GM12891 (cell line): ENCODE measurements around the gene HOXA3.

Source experiments
- DNase-seq: peaks from one replicate; pipeline ENCODE4 v3.0.0; 2011; ENCODE audit warnings: low spot score; ENCODE audit not compliant: insufficient read length
- FAIRE-seq: peaks from 2 replicates; lab custom pipeline; 2011; peaks lifted over from hg19 to GRCh38; lab: Jason Lieb, UNC
- PAX5 ChIP-seq: IDR thresholded peaks from 2 replicates; pipeline ENCODE4 v1.6.1; 2011; ENCODE audit warnings: low read length, moderate library complexity, mild to moderate bottlenecking; ENCODE audit not compliant: insufficient read depth, severe bottlenecking
- POLR2A ChIP-seq: IDR thresholded peaks from 2 replicates; pipeline ENCODE4 v1.6.1; 2011; ENCODE audit warnings: low read depth, low read length, control low read depth
- POLR2AphosphoS5 ChIP-seq: IDR thresholded peaks from 2 replicates; pipeline ENCODE4 v1.6.1; 2011; ENCODE audit warnings: low read depth, low read length, control low read depth
- POU2F2 ChIP-seq: IDR thresholded peaks from 2 replicates; pipeline ENCODE4 v1.6.1; 2011; ENCODE audit warnings: low read depth, mild to moderate bottlenecking, control low read depth, low read length, moderate library complexity
- SPI1 ChIP-seq: IDR thresholded peaks from 2 replicates; pipeline ENCODE4 v1.6.1; 2011; ENCODE audit warnings: low read depth, low read length, control low read depth
- TAF1 ChIP-seq: IDR thresholded peaks from 2 replicates; pipeline ENCODE4 v1.6.1; 2011; ENCODE audit warnings: low read depth, low read length, control low read depth

The HOXA3 gene

DNA sequence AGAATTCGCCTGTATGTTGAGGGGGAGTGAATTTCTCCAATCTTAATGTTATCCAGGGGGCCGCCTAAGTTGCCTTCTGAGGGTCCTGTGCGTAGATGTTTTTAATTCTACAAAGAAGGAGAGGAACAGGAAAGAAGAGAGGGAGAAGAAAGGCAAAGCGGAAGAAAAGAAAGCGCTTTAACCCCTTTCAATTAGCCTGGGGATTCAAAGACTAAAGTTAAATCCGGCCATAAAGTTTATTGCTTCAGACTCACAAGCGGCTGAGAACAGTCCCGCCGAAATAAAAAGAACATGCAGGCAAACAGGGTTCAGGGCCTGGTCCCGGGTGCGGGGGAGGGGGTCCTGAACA is 13.4 kb downstream of the HOXA3 start:
- TF ChIP-seq POU2F2: no peak
- no peak for TF ChIP-seq PAX5
- no peak for TF ChIP-seq TAF1
- TF ChIP-seq POLR2A: no peak
- TF ChIP-seq SPI1: no peak
- no peak for TF ChIP-seq POLR2AphosphoS5
- DNase-seq: no peak
- FAIRE-seq: no peak

DNA sequence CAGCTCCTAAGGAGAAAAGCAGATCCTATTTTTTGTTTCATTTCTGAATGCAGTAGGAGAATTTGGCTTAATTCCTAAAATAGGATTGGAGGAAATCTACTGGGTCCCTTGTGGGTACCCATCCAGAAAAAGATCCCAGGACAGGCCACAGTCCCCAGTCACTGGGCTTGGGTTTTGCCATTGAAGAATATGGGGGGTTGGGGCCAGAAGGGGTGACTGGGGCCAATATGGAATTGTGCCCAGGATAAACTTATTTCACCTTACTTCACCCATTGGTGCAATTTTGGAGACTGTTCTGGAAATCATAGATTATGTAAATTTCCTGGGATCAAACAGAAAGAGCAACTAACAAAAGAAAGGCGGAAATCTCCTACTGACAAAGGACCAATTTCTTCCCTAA is 13.9 kb downstream of the HOXA3 start:
- FAIRE-seq (no peak), DNase-seq (no peak)
- TF ChIP-seq PAX5: no peak
- no peak for TF ChIP-seq TAF1
- no peak for TF ChIP-seq POLR2AphosphoS5

DNA sequence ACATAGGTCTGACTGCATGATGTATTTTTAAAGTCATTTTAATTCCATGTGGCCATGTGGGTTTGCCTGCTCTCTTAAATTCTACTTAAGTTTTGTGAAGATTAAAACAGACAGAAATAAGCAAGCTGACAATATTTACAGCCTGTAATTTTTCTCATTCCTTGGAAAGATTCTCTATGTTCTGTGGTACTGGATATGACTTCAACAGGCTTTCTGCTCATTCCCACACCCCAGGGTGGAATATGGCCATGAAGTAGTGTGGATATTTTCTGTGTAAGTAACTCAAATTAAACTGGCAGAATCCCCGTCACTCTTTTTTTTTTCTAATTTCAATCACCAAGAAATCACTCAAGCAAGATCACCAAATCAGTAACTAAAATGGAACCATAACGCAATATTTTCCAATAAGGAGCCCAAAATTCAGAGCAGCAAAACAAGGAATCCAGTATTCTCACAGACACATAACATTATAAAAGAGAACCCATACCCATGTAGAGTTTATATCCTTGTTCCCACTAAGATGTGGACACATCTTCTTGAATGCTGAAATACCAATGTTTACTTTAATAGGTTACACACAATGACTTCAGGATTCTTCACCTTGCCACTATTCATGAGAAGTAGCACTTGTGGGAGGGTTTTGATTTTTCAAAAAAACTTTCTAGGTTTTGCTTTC is 14.6 kb downstream of the HOXA3 start:
- no peak for DNase-seq
- FAIRE-seq: no peak
- TF ChIP-seq POLR2A: no peak
- TF ChIP-seq SPI1: no peak
- TF ChIP-seq TAF1: no peak

DNA sequence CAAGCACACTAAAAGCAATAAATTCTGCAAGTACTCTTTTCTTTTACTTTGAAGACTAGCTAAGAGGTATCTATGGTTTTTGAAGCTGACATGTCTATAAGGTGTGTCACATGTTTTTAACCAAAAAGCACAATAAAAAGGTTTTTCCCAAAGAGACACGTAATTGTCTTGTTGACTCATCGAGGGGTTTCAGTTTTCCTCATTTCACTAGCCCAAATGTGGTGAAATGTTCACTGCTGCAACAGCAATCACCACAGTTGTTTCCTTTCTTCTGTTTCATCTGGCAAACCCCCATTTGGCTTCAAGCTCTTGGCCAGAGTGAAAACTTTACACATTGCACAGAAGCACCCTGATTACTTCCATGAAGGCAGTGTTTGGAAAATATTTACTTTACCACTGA is 18.0 kb downstream of the HOXA3 start:
- FAIRE-seq: no peak
- no peak for DNase-seq
- TF ChIP-seq SPI1 (no peak), TAF1 (no peak), POLR2AphosphoS5 (no peak)

DNA sequence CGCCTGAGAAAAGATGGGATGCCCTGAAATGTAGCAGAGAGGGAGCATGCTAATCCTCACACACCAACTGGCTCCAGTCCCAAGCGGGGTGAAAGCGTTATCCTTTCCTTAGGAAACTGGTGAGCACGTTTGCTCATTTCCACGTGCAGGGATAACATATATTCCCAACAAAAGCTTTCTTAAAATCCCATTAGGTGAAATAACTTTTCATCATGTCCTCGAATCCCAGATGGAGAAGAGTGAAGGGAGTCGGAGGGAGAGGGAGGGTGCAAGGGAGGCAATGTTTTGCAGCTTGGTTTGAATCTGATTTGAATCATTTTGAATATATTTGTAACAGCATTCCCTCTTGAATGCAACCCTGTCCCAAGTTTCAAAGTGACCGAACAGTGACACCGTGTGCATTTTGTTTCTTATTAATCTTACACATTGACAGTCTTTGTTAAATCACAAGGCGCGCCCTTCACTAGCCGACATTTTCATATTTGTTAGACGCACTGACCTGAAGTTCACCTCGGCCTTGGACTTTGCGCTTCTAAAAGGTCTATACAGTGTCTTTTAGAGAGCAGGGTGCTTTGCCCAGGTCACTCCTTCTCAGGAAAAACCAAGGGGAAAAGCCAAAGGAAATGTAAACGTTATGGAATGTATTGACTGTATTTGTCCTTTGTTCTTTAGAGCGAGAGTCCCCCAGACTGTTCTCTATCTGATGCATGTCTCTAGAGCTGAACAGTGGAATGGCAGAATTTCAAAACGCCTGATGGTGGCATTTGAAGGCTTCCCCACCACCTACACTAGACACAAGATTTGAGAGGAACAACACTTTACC is 18.8 kb downstream of the HOXA3 start:
- DNase-seq (no peak), FAIRE-seq (no peak)

DNA sequence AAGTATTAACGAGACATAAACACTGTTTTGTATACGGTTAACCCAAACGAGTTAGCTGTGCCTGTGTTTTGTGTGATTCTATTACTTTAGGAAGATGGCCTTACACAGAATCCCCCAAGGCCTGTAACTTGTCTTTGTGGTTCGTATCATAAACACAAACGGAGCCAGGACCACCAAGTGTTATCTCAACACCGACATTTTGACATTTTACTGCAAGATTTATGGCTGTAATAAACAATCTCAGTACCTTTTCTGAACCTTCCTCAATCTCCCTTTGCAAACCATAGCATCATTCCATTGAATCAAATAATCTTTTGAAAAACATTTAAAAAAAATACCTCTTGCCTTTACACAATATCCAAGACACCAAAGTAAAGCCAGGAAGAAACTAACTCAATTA is 19.4 kb downstream of the HOXA3 start:
- TF ChIP-seq SPI1: no peak
- TF ChIP-seq POLR2AphosphoS5: no peak
- TF ChIP-seq POLR2A: no peak
- no peak for TF ChIP-seq TAF1
- TF ChIP-seq POU2F2: no peak
- DNase-seq (no peak), FAIRE-seq (no peak)

More for the DNA sequence above, 18.8 kb downstream of the HOXA3 start:
- no peak for TF ChIP-seq POU2F2
- TF ChIP-seq TAF1: no peak
- TF ChIP-seq PAX5: no peak
- no peak for TF ChIP-seq POLR2AphosphoS5
- no peak for TF ChIP-seq SPI1
- no peak for TF ChIP-seq POLR2A

DNA sequence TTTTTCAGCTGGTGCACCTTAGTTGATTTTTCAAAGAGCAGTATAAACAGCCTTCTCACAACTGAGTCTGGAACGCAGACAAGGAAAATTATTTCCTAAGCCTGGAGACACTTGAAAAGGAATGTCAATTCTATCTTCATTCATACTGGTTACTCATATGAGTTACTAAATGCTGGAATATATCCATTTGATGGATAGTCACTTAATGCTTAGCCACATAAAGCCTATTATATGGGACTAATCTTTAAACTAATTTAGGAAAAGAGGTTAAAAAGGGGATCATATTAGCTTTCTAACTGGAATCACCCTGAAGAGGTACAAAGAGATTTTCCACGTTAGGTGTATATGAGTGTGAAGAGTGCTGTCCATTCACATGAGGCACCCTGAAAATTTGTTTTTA is 20.2 kb downstream of the HOXA3 start:
- no peak for DNase-seq
- TF ChIP-seq SPI1: no peak
- TF ChIP-seq PAX5: no peak
- no peak for TF ChIP-seq TAF1
- TF ChIP-seq POU2F2: no peak
- TF ChIP-seq POLR2A: no peak
- no peak for TF ChIP-seq POLR2AphosphoS5
- no peak for FAIRE-seq

DNA sequence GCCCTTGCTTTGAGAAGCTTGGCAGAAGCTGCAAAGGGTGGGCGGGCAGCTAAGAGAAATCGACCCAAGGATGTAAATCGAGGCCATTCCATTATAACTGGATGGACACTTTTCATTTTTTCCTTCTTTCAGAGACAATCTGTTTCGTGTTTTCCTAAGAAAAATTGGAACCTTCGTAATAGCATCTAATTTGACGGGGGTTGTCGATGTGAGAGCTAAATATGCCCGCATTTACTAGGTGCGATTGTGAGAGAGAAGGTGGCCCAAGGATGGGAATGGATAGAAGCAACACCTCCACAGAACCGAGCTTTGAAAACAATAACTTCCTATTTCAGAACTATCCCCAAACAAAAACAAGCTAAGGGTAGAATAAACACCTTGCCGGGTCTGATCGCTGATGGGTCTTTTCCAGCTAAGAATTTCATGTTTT is 21.0 kb downstream of the HOXA3 start:
- FAIRE-seq: no peak
- no peak for DNase-seq
- TF ChIP-seq POLR2A (no peak), TAF1 (no peak)

DNA sequence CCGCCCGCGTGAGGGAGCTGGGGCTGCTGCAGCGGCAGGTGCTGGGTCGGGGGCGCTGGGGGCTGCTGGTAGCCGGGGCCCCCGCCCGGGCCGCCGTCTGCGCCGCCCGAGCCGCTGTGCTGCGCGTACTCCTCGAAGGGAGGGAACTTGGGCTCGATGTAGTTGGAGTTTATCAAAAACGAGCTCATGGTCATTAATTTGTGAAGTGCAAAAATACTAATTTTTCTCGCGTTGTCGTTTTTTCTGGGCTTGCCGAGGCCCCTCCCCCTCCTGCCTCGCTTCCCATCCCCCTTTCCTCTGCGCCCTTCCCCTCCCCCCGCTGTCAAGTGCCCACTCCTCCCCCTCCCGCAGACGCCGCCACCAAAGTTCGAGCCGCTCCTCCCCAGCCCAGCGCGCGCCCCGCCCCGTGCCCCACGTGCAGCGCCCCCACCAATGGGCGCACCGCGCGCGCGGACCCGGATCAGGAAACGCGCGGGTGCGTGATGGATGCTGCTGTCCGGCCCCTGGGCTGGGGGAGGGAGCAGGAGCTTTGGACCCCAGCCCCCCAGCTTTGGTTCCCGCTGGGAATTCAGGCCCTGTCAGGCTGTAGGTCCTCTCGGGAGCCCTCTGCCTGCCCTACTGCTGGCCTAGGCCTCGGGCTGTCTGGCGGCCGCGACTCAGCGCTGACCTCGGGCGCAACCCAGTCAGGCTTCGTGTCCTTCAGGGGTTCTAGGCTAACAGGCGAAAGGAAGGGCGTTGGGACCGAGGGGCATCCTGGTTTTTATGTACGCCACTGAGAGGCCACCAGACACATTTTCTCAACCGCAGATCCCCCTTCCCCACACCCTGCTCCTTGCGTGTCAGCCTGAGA is 21.6 kb downstream of the HOXA3 start, which contains the start of gene HOXA4:
HOXA4 (minus strand) TSS at position 218 of the 850 bp plus-strand sequence; CDS start at position 194, 24 bp downstream.
- FAIRE-seq (no peak), DNase-seq (no peak)
- TF ChIP-seq SPI1 (no peak), TAF1 (no peak), PAX5 (no peak), POLR2AphosphoS5 (no peak), POLR2A (no peak)
